GM10847 (cell line): ENCODE measurements around the gene RPL38.

Experiments used
- POLR2A ChIP-seq: IDR thresholded peaks from 2 replicates; pipeline ENCODE4 v1.6.1; 2011; ENCODE audit not compliant: insufficient read length; ENCODE audit errors: extremely low read depth

RPL38 gene

DNA sequence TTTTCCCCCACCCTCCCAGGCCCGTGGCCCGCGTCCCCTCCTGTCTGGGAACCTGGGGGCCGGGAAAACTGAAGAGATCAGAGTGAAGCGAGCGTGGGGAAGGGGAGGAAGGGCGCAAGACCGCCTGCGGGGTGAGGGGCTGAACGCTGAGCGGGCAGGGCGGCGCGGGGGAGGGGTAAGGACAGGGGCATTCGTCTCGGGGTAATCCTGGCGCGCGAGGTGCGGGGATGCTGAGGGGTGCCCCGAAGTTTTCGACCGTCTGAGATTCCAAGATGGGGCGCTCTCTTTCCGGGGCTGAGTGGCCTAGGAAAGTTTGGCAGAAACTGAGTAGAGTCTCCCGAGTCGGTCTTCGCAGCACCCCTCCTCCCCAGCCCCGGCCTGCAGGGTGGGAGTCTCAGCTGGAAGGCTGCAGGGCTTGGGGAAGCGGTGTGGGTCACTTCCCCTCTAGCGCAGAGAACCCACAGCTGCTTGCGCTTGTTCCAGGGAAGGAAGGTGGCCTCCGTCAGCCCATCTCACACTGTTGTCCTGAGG is 10.4 kb downstream of the RPL38 start:
- TF ChIP-seq POLR2A: no peak

DNA sequence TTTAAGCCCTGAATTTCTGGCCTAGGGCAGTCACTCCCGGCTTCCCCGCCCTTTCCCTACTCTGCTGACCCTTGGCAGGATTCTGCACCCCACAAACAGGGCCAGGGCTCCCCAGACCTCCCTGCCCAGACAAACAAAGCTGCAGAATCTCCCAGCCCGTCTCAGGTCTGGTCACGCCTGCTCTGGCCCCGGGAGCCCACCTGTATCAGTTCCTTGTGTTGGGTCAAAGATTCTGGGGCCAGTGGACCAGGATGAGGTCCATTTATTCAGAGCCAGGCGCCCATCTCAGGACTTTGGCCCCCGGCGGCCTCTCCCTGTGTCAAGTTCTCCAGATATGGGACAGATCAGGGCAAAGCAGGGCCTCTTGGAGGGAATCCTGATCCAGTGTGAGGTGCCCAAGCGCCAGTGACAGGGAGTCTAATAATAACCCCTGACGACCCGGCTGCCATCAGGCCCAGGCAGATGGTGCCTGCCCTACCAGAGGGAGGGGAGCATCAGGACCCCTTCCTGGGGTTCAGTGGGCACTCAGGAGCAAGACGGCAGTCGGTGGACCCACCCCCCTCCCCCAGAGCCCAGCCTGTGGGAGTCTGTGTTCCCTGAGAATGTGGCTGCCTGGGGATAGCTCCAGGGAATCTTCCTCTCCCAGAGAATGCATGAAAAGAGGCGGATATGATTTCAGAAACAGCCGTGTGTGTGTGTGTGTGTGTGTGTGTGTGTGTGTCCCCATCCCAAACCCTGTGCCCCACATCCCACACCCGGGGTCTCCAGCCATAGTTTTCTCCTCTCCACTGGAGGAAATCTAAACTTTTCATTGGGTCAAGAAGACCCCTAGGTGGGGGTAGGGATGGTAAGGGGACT is 11.2 kb downstream of the RPL38 start:
- TF ChIP-seq POLR2A: no peak

DNA sequence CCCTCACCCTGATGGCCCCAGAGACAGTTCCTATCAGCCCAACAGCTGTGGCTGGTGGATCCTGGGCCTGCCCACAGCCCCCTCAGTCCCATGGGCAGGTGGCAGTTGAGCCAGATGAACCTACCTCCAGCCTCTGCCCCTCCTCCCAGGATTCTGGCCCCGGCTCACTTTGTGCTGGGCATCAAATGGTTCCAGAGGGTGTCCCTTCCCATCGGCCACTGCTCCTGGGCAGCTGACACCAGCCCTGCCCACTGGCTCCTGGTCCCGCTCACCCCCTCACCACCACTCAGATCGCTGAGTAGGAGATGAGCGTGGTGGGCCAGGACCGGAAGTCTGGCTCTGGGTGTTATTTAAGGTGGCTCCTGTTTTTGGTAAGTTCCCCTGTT is 11.9 kb downstream of the RPL38 start:
- no peak for TF ChIP-seq POLR2A

GRCh38 chr17:74216505-74216904 is 13.0 kb downstream of the RPL38 start:
- TF ChIP-seq POLR2A: no peak

GRCh38 chr17:74217037-74217730 is 13.7 kb downstream of the RPL38 start:
- no peak for TF ChIP-seq POLR2A

DNA sequence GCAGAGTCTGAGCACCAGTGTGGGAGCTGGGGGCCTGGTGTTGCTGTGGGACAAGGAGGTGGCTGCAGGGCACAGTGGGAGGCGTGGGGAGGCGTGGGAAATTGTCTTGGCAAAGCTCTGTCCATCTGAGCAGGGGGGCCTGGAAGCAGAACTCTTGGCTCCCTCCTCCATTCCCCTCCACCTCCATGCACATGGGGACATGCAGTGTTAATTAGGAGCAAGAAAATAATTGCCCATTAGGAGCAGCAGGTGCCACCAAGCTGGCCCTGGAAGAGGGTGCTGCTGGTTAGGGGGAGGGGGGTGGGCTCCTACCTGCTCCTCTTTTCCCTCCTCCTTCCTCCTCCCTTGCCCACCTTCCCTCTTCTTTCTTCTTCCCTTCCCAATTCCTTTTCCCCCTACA is 14.4 kb downstream of the RPL38 start:
- no peak for TF ChIP-seq POLR2A

DNA sequence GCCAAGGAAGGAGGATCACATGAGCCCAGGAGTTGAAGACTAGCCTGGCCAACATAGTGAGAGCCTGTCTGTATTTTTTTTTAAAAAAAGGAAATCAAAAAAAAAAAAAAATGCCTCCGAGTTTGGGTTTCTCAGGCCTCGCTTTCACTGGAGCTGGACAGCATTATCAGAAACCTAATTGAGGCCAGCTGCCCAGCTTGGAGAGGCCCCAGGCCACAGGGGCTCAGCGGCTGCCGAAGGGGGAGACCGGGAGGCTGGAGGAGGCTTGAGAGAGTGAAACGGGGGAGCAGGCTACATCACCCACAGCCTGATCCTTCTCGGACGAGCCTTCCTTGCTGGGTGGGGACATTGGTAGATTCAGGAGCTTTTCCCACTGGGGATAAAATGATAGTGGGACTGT is 15.0 kb downstream of the RPL38 start:
- TF ChIP-seq POLR2A: no peak

GRCh38 chr17:74219576-74220133 is 16.2 kb downstream of the RPL38 start:
- TF ChIP-seq POLR2A: no peak

- no peak for TF ChIP-seq POLR2A
Measured at GRCh38 chr17:74220219-74220618, 16.7 kb downstream of the RPL38 start.

- no peak for TF ChIP-seq POLR2A
Measured at GRCh38 chr17:74220946-74221818, 17.7 kb downstream of the RPL38 start.

GRCh38 chr17:74222399-74222798 is 18.9 kb downstream of the RPL38 start:
- no peak for TF ChIP-seq POLR2A

- no peak for TF ChIP-seq POLR2A
Measured at GRCh38 chr17:74223901-74224300, 20.4 kb downstream of the RPL38 start.

GRCh38 chr17:74224959-74225725 is 21.7 kb downstream of the RPL38 start:
- no peak for TF ChIP-seq POLR2A

DNA sequence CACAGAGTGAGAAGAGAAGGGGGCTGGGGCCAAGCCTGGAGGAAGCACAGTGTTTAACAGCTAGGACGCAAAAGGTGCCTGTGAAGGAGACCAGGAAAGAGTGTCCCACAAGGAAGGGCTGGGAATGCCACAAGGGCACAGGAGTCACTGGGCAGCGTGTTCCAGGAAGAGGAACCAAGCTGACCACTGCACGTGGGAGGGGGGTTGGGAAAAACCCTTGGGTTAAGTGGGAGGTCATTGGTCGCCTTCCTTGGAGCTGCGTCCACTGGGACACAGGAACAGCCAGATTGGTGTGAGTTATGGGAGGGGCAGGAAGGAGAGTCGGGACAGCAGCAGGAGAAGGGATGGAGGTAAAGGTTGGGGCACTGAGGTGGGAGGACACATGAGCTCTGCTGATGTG is 22.8 kb downstream of the RPL38 start:
- TF ChIP-seq POLR2A: no peak
